Activated CD4-positive, alpha-beta memory T cell treated with anti-CD3 and anti-CD28 coated beads, Interleukin-2, amount 10 ng/mL, durations not matched to agents 7 days and 5 days (primary cell): Measurements from ENCODE around the gene ZFYVE28. TPM values are rescaled to one million over a fixed set of nuclear protein-coding genes. Genes with fewer than 3 reads are reported as not detected.
A peak's percentile ranks its signal among the peaks of the same experiment; 100 is the strongest.

Experiments
- CTCF ChIA-PET: fragments of 350-600 bp; sonication (Branson Sonifier 250); formaldehyde crosslinking; loops from one replicate; lab custom pipeline; 2021; ENCODE audit warnings: antibody characterized with exemption, inconsistent platforms; lab: Charles Lee
- POLR2A ChIA-PET: fragments of 350-600 bp; sonication (Branson Sonifier 250); formaldehyde crosslinking; loops from one replicate; lab custom pipeline; 2021; ENCODE audit warnings: antibody characterized with exemption; lab: Charles Lee
- DNase-seq: peaks from one replicate; pipeline ENCODE4 v3.0.0-alpha.2; 2020
- H3K27ac Mint-ChIP-seq: one replicate; pipeline ENCODE4 v1.8.0; 2021; ENCODE audit warnings: mild to moderate bottlenecking, mixed read lengths
- H3K27me3 Mint-ChIP-seq: one replicate; pipeline ENCODE4 v1.8.0; 2021; ENCODE audit warnings: mixed read lengths
- H3K36me3 Mint-ChIP-seq: one replicate; pipeline ENCODE4 v1.8.0; 2021; ENCODE audit warnings: low read depth, mixed read lengths
- H3K4me1 Mint-ChIP-seq: one replicate; pipeline ENCODE4 v1.8.0; 2021; ENCODE audit warnings: mixed read lengths
- H3K4me3 Mint-ChIP-seq: one replicate; pipeline ENCODE4 v1.8.0; 2021; ENCODE audit warnings: mild to moderate bottlenecking, mixed read lengths
- H3K9me3 Mint-ChIP-seq: one replicate; pipeline ENCODE4 v1.8.0; 2021; ENCODE audit warnings: mixed read lengths
- total RNA-seq, 2 experiments: library from RNA; stranded (reverse); gene quantifications; one replicate each; pipeline ENCODE4 v1.2.3, GENCODE V29; 2021

Gene ZFYVE28
- total RNA-seq, 2 experiments from 2014 or later: 38.9 to 40.1 TPM

GRCh38 chr4:2443061-2443730, 24.8 kb upstream of the ZFYVE28 start:
- DNase-seq: no peak
- Mint-ChIP-seq H3K4me3 (no peak overlapping the region), H3K4me1 (peaks cover 5% of the 10 kb centered on the region), H3K27me3 (no peaks in the 10 kb centered on the region), H3K9me3 (no peaks in the 10 kb centered on the region), H3K36me3 (no peaks in the 10 kb centered on the region), H3K27ac (no peak overlapping the region)
- ChIA-PET POLR2A (interaction anchor here (0.8 kb wide), 1 partner anchor 23 kb away, joined by 3 read pairs; no protein-coding TSS in a partner anchor), CTCF (interaction anchor here (1.0 to 2.3 kb wide), 4 partner anchors 22 to 223 kb away, joined by 3 to 5 read pairs (median 4); partner anchors contain the start of genes CFAP99 and ZFYVE28)

GRCh38 chr4:2442175-2442993, 23.9 kb upstream of the ZFYVE28 start:
- Mint-ChIP-seq H3K4me1 (peaks cover 5% of the 10 kb centered on the region), H3K27me3 (no peaks in the 10 kb centered on the region), H3K36me3 (no peaks in the 10 kb centered on the region), H3K4me3 (no peak overlapping the region), H3K27ac (no peak overlapping the region), H3K9me3 (no peaks in the 10 kb centered on the region)
- no peak for DNase-seq
- POLR2A ChIA-PET: interaction anchor here (0.8 to 1.6 kb wide), 3 partner anchors 22 to 26 kb away, joined by 3 to 7 read pairs (median 3); partner anchors contain the start of gene RNF4
- CTCF ChIA-PET: interaction anchor here (1.0 to 2.5 kb wide), 18 partner anchors 10 to 222 kb away, joined by 3 to 19 read pairs (median 5); partner anchors contain the start of genes CFAP99, RNF4 and ZFYVE28

GRCh38 chr4:2441393-2442174, 23.1 kb upstream of the ZFYVE28 start:
- DNase-seq: peak; percentile 82
- CTCF ChIA-PET: interaction anchor here (0.6 to 2.5 kb wide), 19 partner anchors 10 to 221 kb away, joined by 3 to 19 read pairs (median 4); partner anchors contain the start of genes MXD4 and RNF4
- H3K27me3 Mint-ChIP-seq: no peaks in the 10 kb centered on the region
- POLR2A ChIA-PET: interaction anchor here (0.8 to 1.6 kb wide), 4 partner anchors 17 to 29 kb away, joined by 3 to 7 read pairs (median 3); partner anchors contain the start of gene RNF4
- H3K4me3 Mint-ChIP-seq: no peak overlapping the region
- H3K36me3 Mint-ChIP-seq: no peaks in the 10 kb centered on the region
- H3K4me1 Mint-ChIP-seq: peaks cover 5% of the 10 kb centered on the region
- no peaks in the 10 kb centered on the region for H3K9me3 Mint-ChIP-seq
- H3K27ac Mint-ChIP-seq: no peak overlapping the region

- Mint-ChIP-seq H3K4me3 (no peak overlapping the region), H3K9me3 (no peaks in the 10 kb centered on the region), H3K27ac (no peak overlapping the region), H3K4me1 (peaks cover 5% of the 10 kb centered on the region), H3K36me3 (no peaks in the 10 kb centered on the region), H3K27me3 (no peaks in the 10 kb centered on the region)
- POLR2A ChIA-PET: no interaction called here
- CTCF ChIA-PET: interaction anchor here (0.7 kb wide), 1 partner anchor 242 kb away, joined by 3 read pairs; no protein-coding TSS in a partner anchor
- DNase-seq: no peak
These were observed 20.6 kb upstream of the ZFYVE28 start for GRCh38 chr4:2438822-2439718.

GRCh38 chr4:2437475-2438215, 19.2 kb upstream of the ZFYVE28 start:
- no peak overlapping the region for H3K4me3 Mint-ChIP-seq
- no peaks in the 10 kb centered on the region for H3K36me3 Mint-ChIP-seq
- DNase-seq: no peak
- no peaks in the 10 kb centered on the region for H3K9me3 Mint-ChIP-seq
- peaks cover 5% of the 10 kb centered on the region for H3K4me1 Mint-ChIP-seq
- ChIA-PET POLR2A (interaction anchor here (0.7 kb wide), 1 partner anchor 25 kb away, joined by 4 read pairs; no protein-coding TSS in a partner anchor), CTCF (interaction anchor here (1.0 to 2.7 kb wide), 2 partner anchors 200 to 217 kb away, joined by 3 to 8 read pairs; no protein-coding TSS in a partner anchor)
- no peaks in the 10 kb centered on the region for H3K27me3 Mint-ChIP-seq
- no peak overlapping the region for H3K27ac Mint-ChIP-seq

GRCh38 chr4:2436761-2437474, 18.5 kb upstream of the ZFYVE28 start:
- ChIA-PET POLR2A (interaction anchor here (1.2 kb wide), 1 partner anchor 31 kb away, joined by 3 read pairs; no protein-coding TSS in a partner anchor), CTCF (interaction anchor here (0.7 to 2.7 kb wide), 2 partner anchors 18 to 217 kb away, joined by 3 to 8 read pairs; partner anchors contain the start of gene CFAP99)

GRCh38 chr4:2436301-2436700, 17.9 kb upstream of the ZFYVE28 start:
- Mint-ChIP-seq H3K27me3 (peaks cover 2% of the 10 kb centered on the region), H3K4me1 (peaks cover under 1% of the 10 kb centered on the region), H3K27ac (no peak overlapping the region), H3K4me3 (no peak overlapping the region), H3K9me3 (no peaks in the 10 kb centered on the region), H3K36me3 (no peaks in the 10 kb centered on the region)
- ChIA-PET POLR2A (interaction anchor here (1.1 to 1.2 kb wide), 2 partner anchors 32 to 174 kb away, joined by 3 to 4 read pairs; partner anchors contain the start of gene MXD4), CTCF (interaction anchor here (0.7 to 2.7 kb wide), 2 partner anchors 17 to 216 kb away, joined by 3 to 8 read pairs; partner anchors contain the start of gene CFAP99)
- DNase-seq: no peak

More at GRCh38 chr4:2436761-2437474, 18.5 kb upstream of the ZFYVE28 start:
- H3K4me3 Mint-ChIP-seq: no peak overlapping the region
- no peak for DNase-seq
- H3K9me3 Mint-ChIP-seq: no peaks in the 10 kb centered on the region
- peaks cover 5% of the 10 kb centered on the region for H3K4me1 Mint-ChIP-seq
- H3K36me3 Mint-ChIP-seq: no peaks in the 10 kb centered on the region
- H3K27me3 Mint-ChIP-seq: peaks cover under 1% of the 10 kb centered on the region
- H3K27ac Mint-ChIP-seq: no peak overlapping the region

GRCh38 chr4:2434420-2434819, 16.0 kb upstream of the ZFYVE28 start:
- Mint-ChIP-seq H3K27ac (no peak overlapping the region), H3K9me3 (no peaks in the 10 kb centered on the region), H3K36me3 (no peaks in the 10 kb centered on the region), H3K27me3 (peaks cover 2% of the 10 kb centered on the region), H3K4me1 (no peaks in the 10 kb centered on the region), H3K4me3 (no peak overlapping the region)
- DNase-seq: no peak
- ChIA-PET POLR2A (no interaction called here), CTCF (interaction anchor here (0.7 kb wide), 1 partner anchor 852 kb away, joined by 3 read pairs; no protein-coding TSS in a partner anchor)

GRCh38 chr4:2433609-2434350, 15.3 kb upstream of the ZFYVE28 start:
- POLR2A ChIA-PET: no interaction called here
- Mint-ChIP-seq H3K4me1 (no peaks in the 10 kb centered on the region), H3K27ac (no peak overlapping the region), H3K27me3 (peaks cover 2% of the 10 kb centered on the region), H3K36me3 (no peaks in the 10 kb centered on the region), H3K9me3 (no peaks in the 10 kb centered on the region), H3K4me3 (no peak overlapping the region)
- no peak for DNase-seq
- CTCF ChIA-PET: no interaction called here

GRCh38 chr4:2432991-2433530, 14.6 kb upstream of the ZFYVE28 start:
- no peak for DNase-seq
- CTCF ChIA-PET: no interaction called here
- H3K9me3 Mint-ChIP-seq: no peaks in the 10 kb centered on the region
- H3K36me3 Mint-ChIP-seq: no peaks in the 10 kb centered on the region
- no peak overlapping the region for H3K27ac Mint-ChIP-seq
- H3K4me1 Mint-ChIP-seq: no peaks in the 10 kb centered on the region
- no peak overlapping the region for H3K4me3 Mint-ChIP-seq
- POLR2A ChIA-PET: no interaction called here
- peaks cover 2% of the 10 kb centered on the region for H3K27me3 Mint-ChIP-seq
